CD4-positive, alpha-beta T cell (primary cell): ENCODE measurements around the gene IL22RA2. TPM values are rescaled to one million over a fixed set of nuclear protein-coding genes. Genes with fewer than 3 reads are reported as not detected.

Source experiments
- ATAC-seq: fragments of 200-7000 bp; cut with Tn5 transposase; one replicate; pipeline ENCODE4 v1.10.0; 2022; ENCODE audit warnings: mild to moderate bottlenecking; ENCODE audit not compliant: poor library complexity
- CTCF ChIA-PET: fragments of 350-600 bp; sonication (Branson Sonifier 250); formaldehyde crosslinking; loops from one replicate; lab custom pipeline; 2021; ENCODE audit warnings: antibody characterized with exemption, inconsistent platforms; lab: Charles Lee
- POLR2A ChIA-PET: fragments of 350-600 bp; sonication (Branson Sonifier 250); formaldehyde crosslinking; loops from one replicate; lab custom pipeline; 2021; ENCODE audit warnings: antibody characterized with exemption, inconsistent platforms; lab: Charles Lee
- DNase-seq, 14 experiments: peaks; one replicate each; pipeline ENCODE4 v3.0.0-alpha.2; 2013 to 2020; ENCODE audit warnings: mixed read lengths in 2 of 14
- H3K27ac ChIP-seq, 2 donors: one replicate each; pipeline versions ENCODE4 v1.5.1 to v1.7.0; 2013; ENCODE audit warnings: low read length in 2 of 2, low read depth in 1 of 2, mild to moderate bottlenecking in 1 of 2
- H3K27me3 ChIP-seq, 2 experiments: 1 replicate in 1 of 2; 2 replicates in 1 of 2; pipeline versions ENCODE4 v1.6.1 to v1.7.0; 2013; ENCODE audit warnings: low read length in 2 of 2, control low read depth in 1 of 2, mild to moderate bottlenecking in 1 of 2, moderate library complexity in 1 of 2; ENCODE audit not compliant: insufficient read depth in 2 of 2, control insufficient read depth in 1 of 2
- H3K36me3 ChIP-seq: one replicate; pipeline ENCODE4 v1.6.1; 2013; ENCODE audit warnings: low read length, control low read depth; ENCODE audit not compliant: insufficient read depth
- H3K4me1 ChIP-seq: one replicate; pipeline ENCODE4 v1.6.1; 2013; ENCODE audit warnings: low read length, control low read depth; ENCODE audit not compliant: insufficient read depth
- H3K4me3 ChIP-seq: one replicate; pipeline ENCODE4 v1.5.1; 2013; ENCODE audit warnings: mild to moderate bottlenecking, low read length, moderate library complexity
- H3K9me3 ChIP-seq, 2 experiments: 1 replicate in 1 of 2; 2 replicates in 1 of 2; pipeline versions ENCODE4 v1.6.1 to v1.7.0; 2013; ENCODE audit warnings: low read length in 2 of 2, mild to moderate bottlenecking in 2 of 2, control low read depth in 1 of 2, moderate library complexity in 1 of 2; ENCODE audit not compliant: control insufficient read depth in 1 of 2, insufficient read depth in 1 of 2
- H3K27ac Mint-ChIP-seq: one replicate; pipeline ENCODE4 v1.8.0; 2020; ENCODE audit warnings: mixed read lengths
- H3K27me3 Mint-ChIP-seq: one replicate; pipeline ENCODE4 v1.8.0; 2021; ENCODE audit warnings: mixed read lengths
- H3K36me3 Mint-ChIP-seq: one replicate; pipeline ENCODE4 v1.8.0; 2021; ENCODE audit warnings: low read depth, mixed read lengths
- H3K4me1 Mint-ChIP-seq: one replicate; pipeline ENCODE4 v1.8.0; 2021; ENCODE audit warnings: low read depth, mixed read lengths
- H3K4me3 Mint-ChIP-seq: one replicate; pipeline ENCODE4 v1.8.0; 2020; ENCODE audit warnings: mild to moderate bottlenecking, mixed read lengths
- H3K9me3 Mint-ChIP-seq: one replicate; pipeline ENCODE4 v1.8.0; 2020; ENCODE audit warnings: mixed read lengths
- intact Hi-C, 2 experiments: fragments of 100-400 bp; cut with DNase I in 1 of 2; cut with micrococcal nuclease in 1 of 2; formaldehyde crosslinking; loops; one replicate each; pipeline versions ENCODE4 v1.15.1 to v1.9.0; 2023 to 2025; cut with DNase I, micrococcal nuclease
- polyA plus RNA-seq, 2 donors: library from polyadenylated mRNA; unstranded; fragments of 120-200 nt; gene quantifications; one replicate each; pipeline ENCODE4 v1.2.1, GENCODE V29; 2013
- total RNA-seq, 174 experiments: library from RNA in 2 of 174; stranded (reverse) in 2 of 174; gene quantifications; one replicate each; pipeline ENCODE4 v1.2.3 and lab custom pipeline; 2021 to 2026
- TF ChIP-seq, protein P1 (sequence below): fragments of 200-600 bp; IDR thresholded peaks from one replicate; pipeline ENCODE4 v1.8.0; 2022; ENCODE audit warnings: antibody characterized with exemption, mild to moderate bottlenecking

The IL22RA2 gene, protein sequence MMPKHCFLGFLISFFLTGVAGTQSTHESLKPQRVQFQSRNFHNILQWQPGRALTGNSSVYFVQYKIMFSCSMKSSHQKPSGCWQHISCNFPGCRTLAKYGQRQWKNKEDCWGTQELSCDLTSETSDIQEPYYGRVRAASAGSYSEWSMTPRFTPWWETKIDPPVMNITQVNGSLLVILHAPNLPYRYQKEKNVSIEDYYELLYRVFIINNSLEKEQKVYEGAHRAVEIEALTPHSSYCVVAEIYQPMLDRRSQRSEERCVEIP
- total RNA-seq (not detected), total RNA-seq (lab: John Stamatoyannopoulos, UW) (0 to 0.14 (median 0) reads per million in 172 experiments)
- not detected for polyA plus RNA-seq (2013, experiment 1 of 2)
- not detected for polyA plus RNA-seq (2013, experiment 2 of 2)

DNA sequence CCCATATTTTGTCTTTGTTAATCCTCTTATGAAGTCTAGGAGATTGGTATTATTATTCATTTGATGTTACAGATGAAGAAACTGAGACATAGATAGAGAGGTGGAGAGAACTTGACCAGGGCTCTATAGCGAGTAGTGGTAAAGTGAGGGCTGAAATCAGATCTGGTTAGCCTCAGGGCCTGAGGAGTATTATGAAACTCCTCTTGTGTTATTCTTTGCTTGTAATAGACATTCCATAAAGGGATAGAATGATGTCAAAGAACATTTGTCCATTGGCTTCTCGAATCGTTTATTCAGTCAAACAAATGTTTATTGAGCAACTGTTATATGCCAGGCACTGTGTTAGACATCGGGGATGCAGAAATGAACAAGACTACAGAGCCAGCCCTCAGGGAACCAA is at the start of gene IL22RA2:
TSS of gene IL22RA2 (minus strand) at position 144 of the 400 bp plus-strand sequence. CDS start 11,895 bp downstream, outside the sequence.
- POLR2A ChIA-PET, result no interaction called here
- H3K4me1 ChIP-seq, result no peaks in the 10 kb centered on the region
- H3K9me3 Mint-ChIP-seq, result no peaks in the 10 kb centered on the region

DNA sequence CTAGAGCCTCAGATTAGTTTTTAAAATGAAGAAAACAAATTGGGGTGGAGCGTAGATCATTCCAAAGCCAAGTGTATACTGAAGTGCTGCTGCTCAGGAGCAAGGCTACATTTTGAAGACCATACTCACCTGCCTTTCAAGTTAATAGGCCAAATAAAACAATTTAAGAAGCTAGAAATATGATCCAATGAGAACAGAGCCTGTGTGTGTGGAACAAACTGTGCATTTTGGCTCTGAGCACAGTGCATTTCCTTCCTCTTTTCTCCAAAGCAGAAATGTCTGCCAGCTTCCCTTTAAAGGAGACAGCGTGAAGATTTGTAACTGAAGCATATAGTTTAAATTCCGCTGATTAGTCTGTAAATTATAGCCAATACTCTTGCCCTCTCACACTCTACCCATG is 48.9 kb upstream of the IL22RA2 start:
- H3K4me1 Mint-ChIP-seq, result peaks cover 57% of the 10 kb centered on the region
- no peak overlapping the region for H3K27ac Mint-ChIP-seq

More for the DNA sequence above, at the start of gene IL22RA2:
- Histone ChIP-seq H3K27me3 (no peaks in the 10 kb centered on the region), H3K27ac (no peak within 1 kb of the TSS), H3K4me3 (no peak within 1 kb of the TSS), H3K9me3 (no peaks in the 10 kb centered on the region), H3K36me3 (no peaks in the 10 kb centered on the region)
- peaks cover 8% of the 10 kb centered on the region for H3K4me1 Mint-ChIP-seq
- no peak within 1 kb of the TSS for H3K27ac Mint-ChIP-seq
- intact Hi-C loops, result no loop called here
- H3K36me3 Mint-ChIP-seq, result no peaks in the 10 kb centered on the region
- H3K27me3 Mint-ChIP-seq, result no peaks in the 10 kb centered on the region
- H3K4me3 Mint-ChIP-seq, result no peak within 1 kb of the TSS
- CTCF ChIA-PET, result no interaction called here
- TF ChIP-seq, protein P1, sequence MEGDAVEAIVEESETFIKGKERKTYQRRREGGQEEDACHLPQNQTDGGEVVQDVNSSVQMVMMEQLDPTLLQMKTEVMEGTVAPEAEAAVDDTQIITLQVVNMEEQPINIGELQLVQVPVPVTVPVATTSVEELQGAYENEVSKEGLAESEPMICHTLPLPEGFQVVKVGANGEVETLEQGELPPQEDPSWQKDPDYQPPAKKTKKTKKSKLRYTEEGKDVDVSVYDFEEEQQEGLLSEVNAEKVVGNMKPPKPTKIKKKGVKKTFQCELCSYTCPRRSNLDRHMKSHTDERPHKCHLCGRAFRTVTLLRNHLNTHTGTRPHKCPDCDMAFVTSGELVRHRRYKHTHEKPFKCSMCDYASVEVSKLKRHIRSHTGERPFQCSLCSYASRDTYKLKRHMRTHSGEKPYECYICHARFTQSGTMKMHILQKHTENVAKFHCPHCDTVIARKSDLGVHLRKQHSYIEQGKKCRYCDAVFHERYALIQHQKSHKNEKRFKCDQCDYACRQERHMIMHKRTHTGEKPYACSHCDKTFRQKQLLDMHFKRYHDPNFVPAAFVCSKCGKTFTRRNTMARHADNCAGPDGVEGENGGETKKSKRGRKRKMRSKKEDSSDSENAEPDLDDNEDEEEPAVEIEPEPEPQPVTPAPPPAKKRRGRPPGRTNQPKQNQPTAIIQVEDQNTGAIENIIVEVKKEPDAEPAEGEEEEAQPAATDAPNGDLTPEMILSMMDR, result no peak
- ATAC-seq (no peak), DNase-seq (no peak)

DNA sequence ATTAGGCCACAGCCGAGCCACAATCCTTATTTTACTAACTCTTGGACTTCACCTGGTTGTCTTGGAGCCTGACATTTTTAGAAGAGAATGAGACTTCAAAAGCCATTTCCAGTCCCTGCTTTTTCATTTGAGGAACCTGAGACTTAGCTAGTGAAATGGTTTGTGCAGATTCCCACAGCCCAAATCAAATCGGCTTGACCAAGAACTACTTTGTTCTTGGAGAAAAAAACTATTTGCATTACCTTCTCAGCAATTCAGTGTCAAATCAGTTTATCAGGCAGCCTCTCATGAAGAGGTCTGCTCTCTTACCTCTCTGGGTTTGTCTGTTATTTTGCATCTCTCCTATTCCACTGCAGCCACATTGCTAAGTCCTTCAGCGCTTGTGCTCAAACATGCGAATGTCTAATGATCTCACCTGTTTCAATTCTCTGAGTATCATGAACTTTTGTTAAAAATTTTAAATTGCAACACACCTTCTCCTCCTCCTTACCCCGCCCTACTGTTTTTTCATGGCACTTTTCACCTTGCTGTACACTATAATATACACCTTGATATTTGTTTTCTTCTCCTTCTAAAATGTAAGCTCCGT is 46.3 kb upstream of the IL22RA2 start:
- Histone ChIP-seq H3K27me3 (no peaks in the 10 kb centered on the region), H3K4me3 (peak overlapping the region; percentile 65), H3K4me1 (peaks cover 51% of the 10 kb centered on the region), H3K27ac (peak overlapping the region; percentile 53 to 91), H3K36me3 (no peaks in the 10 kb centered on the region), H3K9me3 (no peaks in the 10 kb centered on the region)
- peaks cover 62% of the 10 kb centered on the region for H3K4me1 Mint-ChIP-seq
- H3K36me3 Mint-ChIP-seq, result peaks cover 5% of the 10 kb centered on the region
- CTCF ChIA-PET, result interaction anchor here (1.5 kb wide), 1 partner anchor 427 kb away, joined by 4 read pairs; the partner anchor contains the start of gene MAP3K5
- DNase-seq (no peak), ATAC-seq (no peak)
- H3K4me3 Mint-ChIP-seq, result peak overlapping the region; percentile 89
- intact Hi-C loops, result loop anchor here (2.0 to 10.0 kb wide), 4 partner anchors 13 to 1555 kb away; partner anchors contain the start of genes CCDC28A (in 1 of the 2), HEBP2 (in 1 of the 2) and PEX7 (in 1 of the 2)
- no peaks in the 10 kb centered on the region for H3K27me3 Mint-ChIP-seq
- H3K9me3 Mint-ChIP-seq, result no peaks in the 10 kb centered on the region
- POLR2A ChIA-PET, result interaction anchor here (0.7 to 1.3 kb wide), 4 partner anchors 12 to 427 kb away, joined by 3 to 5 read pairs (median 4); partner anchors contain the start of gene MAP3K5
- TF ChIP-seq, protein P1, result no peak
- H3K27ac Mint-ChIP-seq, result peak overlapping the region; percentile 93

More for the DNA sequence above, 48.9 kb upstream of the IL22RA2 start:
- Mint-ChIP-seq H3K36me3 (peaks cover 5% of the 10 kb centered on the region), H3K9me3 (no peaks in the 10 kb centered on the region), H3K4me3 (no peak overlapping the region), H3K27me3 (no peaks in the 10 kb centered on the region)
- H3K27me3 ChIP-seq, result no peaks in the 10 kb centered on the region
- H3K36me3 ChIP-seq, result no peaks in the 10 kb centered on the region
- ATAC-seq (no peak), DNase-seq (peak in 1 of 14 experiments; percentile 30)
- H3K9me3 ChIP-seq, result no peaks in the 10 kb centered on the region
- peaks cover 46% of the 10 kb centered on the region for H3K4me1 ChIP-seq
- TF ChIP-seq, protein P1, result no peak
- H3K27ac ChIP-seq, result no peak overlapping the region
- ChIA-PET POLR2A (interaction anchor here (0.6 to 2.6 kb wide), 2 partner anchors 10 to 451 kb away, joined by 4 to 15 read pairs; no protein-coding TSS in a partner anchor), CTCF (no interaction called here)
- no peak overlapping the region for H3K4me3 ChIP-seq
- intact Hi-C loops, result loop anchor here in 1 of 2 experiments (10.0 kb wide), 1 partner anchor 1182 kb away; the partner anchor contains the start of gene HEBP2
